ENCODE measurements around the gene POM121C. TPM values are rescaled to one million over a fixed set of nuclear protein-coding genes. Genes with fewer than 3 reads are reported as not detected.
A peak's percentile ranks its signal among the peaks of the same experiment; 100 is the strongest.
"Not testable (repeated sequence)": the region's sequence is repeated elsewhere in the genome, so short reads cannot be mapped to it uniquely, and the experiment has no call there.

Gene POM121C
- total RNA-seq, 4 donors from 2014 or later, result 9.0 to 26.8 (median 23.7) TPM

DNA sequence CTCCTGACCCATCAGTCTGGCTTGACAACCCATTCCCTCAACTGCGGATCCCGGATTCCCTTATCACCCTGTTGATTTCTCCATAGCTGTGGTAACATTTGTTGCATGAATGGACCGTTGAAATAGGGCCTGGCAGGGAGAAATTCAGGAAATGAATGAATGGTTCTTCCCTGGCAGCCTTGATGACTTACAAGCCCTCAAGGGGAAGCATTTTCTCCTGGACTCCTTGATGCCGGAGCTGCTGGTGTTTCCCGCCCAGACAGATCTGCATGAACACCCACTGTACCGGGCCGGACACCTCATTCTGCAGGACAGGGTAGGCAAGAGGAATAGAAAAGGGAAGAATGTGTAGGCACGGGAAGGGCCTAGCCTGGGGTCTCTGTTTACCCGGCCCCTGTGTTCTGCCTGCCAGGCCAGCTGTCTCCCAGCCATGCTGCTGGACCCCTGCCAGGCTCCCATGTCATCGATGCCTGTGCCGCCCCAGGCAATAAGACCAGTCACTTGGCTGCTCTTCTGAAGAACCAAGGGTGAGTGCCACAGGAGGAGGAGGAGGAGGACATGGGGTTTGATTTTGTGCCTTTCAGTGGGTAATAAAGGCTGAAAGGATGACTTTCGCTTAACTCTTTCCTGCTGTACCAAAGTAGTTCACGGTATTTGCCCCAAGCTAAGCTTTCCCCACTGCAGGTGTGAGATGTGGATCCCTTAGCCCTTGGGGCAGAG is 71.2 kb downstream of the POM121C start:
- H3K27me3 ChIP-seq, H3K4me1 ChIP-seq, H3K27ac ChIP-seq, H3K4me3 ChIP-seq, H3K9me3 ChIP-seq, ATAC-seq: not testable (repeated sequence)
- WGBS, 2 donors (ENCODE audit: low coverage in 1 of 2), result 88 to 100% methylated on average over 1 to 2 of the region's 13 CpGs
- H3K36me3 ChIP-seq, result peaks cover 0 to 35% of the 10 kb centered on the region in 2 donors

DNA sequence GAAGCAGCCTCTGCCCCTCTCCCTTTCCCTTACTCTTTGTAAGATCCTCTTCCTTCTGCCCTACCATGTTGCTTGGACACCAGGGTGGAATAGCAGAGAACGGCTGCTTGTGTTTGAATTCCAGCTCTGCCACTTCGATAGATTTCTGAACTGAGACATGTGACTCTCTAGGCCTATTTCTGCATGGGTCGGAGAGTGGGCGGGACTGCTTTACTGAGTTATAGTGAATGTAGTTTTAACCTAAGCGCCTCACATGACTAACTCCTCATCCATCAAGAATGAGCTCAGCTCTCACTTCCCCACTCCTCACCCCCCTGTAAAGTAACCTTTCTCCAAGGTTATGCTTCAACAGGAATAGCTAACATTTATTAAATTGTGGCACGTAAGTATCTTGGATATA is 71.9 kb downstream of the POM121C start:
- H3K27ac ChIP-seq, H3K4me1 ChIP-seq, H3K9me3 ChIP-seq, ATAC-seq, H3K4me3 ChIP-seq, H3K27me3 ChIP-seq: not testable (repeated sequence)
- WGBS, 2 donors (ENCODE audit: low coverage in 1 of 2), result no CpG with 5 or more reads among the region's 6 CpGs
- peaks cover 0 to 30% of the 10 kb centered on the region in 2 donors for H3K36me3 ChIP-seq

DNA sequence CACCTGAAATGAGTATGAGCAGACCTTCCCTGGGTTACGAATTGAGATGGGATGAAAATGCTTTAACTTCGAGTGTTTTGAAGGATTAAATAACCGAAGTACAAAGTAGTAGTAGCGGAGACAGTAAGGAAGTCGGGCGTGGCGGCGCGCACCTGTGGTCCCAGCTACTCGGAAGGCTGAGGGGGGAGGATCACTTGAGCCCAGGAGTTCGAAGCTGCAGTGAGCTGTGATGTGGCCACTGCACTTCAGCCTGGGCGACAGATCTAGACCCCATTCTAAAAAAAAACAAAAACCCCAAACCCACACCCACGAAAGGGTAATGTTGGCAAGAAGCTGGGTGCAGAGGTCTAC is 75.3 kb downstream of the POM121C start:
- no CpG with 5 or more reads among the region's 13 CpGs for WGBS, 2 donors (ENCODE audit: low coverage in 1 of 2)
- not testable (repeated sequence) for H3K9me3 ChIP-seq, H3K4me3 ChIP-seq, H3K4me1 ChIP-seq, ATAC-seq, H3K27ac ChIP-seq, H3K36me3 ChIP-seq, H3K27me3 ChIP-seq

DNA sequence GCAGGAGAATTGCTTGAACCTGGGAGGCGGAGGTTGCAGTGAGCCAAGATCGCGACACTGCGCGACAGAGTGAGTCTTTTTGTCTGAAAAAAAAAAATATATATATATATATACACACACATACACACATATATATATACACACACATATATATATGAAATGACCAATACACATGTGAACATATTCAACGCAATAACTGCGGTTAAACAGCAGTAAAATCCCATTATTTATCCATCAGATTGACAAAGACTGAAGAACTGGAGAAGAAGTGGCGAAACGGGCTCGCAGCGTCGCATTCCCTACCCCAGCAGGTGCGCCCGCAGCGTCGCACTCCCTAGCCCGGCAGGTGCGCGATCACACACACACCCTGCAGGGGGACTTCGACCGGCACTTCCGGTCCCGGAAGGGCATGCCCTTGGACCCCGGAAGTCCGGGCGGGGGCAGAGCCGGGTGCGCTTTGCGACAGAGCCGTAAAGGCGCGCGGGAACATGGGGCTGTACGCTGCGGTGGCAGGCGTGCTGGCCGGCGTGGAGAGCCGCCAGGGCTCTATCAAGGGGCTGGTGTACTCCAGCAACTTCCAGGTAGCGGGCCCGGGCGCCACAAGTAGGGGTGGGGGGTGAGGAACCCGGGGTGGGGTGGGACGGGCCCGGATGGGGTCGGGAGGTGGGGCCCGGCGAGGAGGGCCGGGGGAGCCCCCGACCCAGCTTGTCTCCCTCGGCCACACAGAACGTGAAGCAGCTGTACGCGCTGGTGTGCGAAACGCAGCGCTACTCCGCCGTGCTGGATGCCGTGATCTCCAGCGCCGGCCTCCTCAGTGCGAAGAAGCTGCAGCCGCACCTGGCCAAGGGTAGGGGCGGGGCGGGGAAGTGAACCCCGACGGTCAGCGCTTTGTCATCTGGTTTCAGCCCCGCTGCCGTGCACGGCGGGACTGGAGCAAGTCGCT is 75.9 kb downstream of the POM121C start:
- H3K4me1 ChIP-seq, H3K9me3 ChIP-seq, H3K36me3 ChIP-seq, H3K27me3 ChIP-seq: not testable (repeated sequence)
- ATAC-seq, result peak; percentile 95
- Histone ChIP-seq H3K4me3 (peak overlapping the region; percentile 48 to 73), H3K27ac (peak overlapping the region in 1 of 4 donors; percentile 63)
- WGBS, 2 donors (ENCODE audit: low coverage in 1 of 2), result no CpG with 5 or more reads among the region's 74 CpGs

DNA sequence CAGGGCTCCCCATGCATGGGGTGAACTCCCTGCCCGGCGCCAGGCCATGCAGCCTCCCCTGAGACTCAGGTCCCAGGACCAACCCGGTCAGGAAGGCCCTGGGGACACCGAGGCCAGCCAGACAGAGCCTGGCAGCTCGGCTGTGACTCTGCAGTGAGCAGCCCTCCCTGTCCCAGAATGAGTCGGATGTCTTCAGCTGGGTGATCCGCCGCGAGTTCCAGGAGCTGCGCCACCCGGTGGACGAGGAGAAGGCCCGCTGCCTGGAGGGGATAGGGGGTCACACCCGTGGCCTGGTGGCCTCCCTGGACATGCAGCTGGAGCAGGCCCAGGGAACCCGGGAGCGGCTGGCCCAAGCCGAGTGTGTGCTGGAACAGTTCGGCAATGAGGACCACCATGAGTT is 81.4 kb downstream of the POM121C start:
- H3K4me3 ChIP-seq, H3K9me3 ChIP-seq, H3K4me1 ChIP-seq, H3K36me3 ChIP-seq, H3K27ac ChIP-seq, H3K27me3 ChIP-seq: not testable (repeated sequence)
- ATAC-seq, result peak; percentile 22
- WGBS, 2 donors (ENCODE audit: low coverage in 1 of 2), result no CpG with 5 or more reads among the region's 18 CpGs

DNA sequence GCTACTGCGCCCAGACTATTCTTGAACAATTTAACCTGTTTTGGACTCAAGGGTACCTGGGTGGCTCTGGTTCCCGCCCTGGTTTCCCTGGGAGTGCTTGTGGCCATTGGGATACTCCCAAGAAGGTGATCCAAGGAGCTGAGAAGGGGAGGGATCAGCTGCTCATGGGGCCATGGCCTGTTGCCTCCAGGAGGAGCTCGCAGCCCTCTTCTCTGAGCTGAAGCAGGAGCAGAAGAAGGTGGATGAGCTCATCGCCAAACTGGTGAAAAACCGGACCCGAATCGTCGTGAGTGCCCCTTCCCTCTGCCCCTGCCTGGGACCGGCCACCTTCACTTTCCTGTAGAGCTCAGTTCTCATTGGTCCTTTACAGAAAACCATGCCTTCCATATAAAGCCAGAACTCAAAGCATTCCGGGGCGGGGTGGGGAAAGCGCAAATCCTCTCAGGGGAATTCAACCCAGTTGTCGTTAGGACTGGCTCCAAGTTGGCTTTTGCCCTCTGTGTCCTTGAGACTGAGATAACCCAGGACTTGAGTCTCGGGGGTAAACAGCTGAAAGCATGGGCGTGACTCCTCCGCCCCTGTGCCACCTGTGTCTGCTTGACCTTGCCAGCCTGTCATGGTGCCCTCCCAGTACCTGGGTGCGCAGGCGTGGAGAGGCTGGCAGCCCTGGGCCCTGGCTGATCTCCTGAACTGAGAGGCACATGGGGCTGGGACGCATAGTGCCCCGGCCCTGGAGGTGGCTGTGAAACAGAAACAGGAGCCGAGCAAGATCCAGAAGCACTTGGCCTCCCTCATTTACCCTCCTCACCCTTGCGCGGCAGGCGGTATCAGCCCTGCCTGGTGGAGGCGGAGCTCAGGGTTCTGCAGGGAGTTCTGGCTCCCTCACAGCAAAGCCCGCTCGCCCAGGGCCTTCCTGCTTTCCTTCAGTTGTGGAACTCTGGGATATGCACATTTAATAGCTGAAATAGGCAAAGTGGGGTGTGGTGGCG is 82.3 kb downstream of the POM121C start:
- not testable (repeated sequence) for ATAC-seq, H3K27me3 ChIP-seq, H3K4me3 ChIP-seq, H3K4me1 ChIP-seq, H3K27ac ChIP-seq, H3K36me3 ChIP-seq, H3K9me3 ChIP-seq
- no CpG with 5 or more reads among the region's 28 CpGs for WGBS, 2 donors (ENCODE audit: low coverage in 1 of 2)

DNA sequence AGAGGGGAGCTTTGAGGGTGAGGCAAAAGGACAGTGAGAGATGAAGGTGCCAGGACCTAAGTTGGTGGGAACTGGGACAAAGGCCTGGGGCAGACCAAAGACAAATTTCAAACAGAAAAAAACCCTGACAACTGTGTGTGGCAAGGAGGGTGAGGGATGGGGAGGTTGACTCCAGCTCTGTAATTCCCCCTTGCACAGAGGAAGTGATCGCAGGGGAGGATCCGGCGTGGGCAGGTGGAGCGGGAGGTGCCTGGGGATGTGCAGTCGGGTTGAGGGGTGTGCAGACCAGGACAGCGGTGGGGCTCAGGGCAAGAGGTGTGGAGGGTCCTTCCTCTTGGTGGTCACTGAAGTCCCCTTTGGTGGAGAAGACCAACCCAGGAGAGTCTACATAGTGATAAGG is 85.5 kb downstream of the POM121C start:
- WGBS, 2 donors (ENCODE audit: low coverage in 1 of 2), result no CpG with 5 or more reads among the region's 6 CpGs
- H3K4me1 ChIP-seq, ATAC-seq, H3K36me3 ChIP-seq, H3K27me3 ChIP-seq, H3K9me3 ChIP-seq, H3K27ac ChIP-seq, H3K4me3 ChIP-seq: not testable (repeated sequence)

DNA sequence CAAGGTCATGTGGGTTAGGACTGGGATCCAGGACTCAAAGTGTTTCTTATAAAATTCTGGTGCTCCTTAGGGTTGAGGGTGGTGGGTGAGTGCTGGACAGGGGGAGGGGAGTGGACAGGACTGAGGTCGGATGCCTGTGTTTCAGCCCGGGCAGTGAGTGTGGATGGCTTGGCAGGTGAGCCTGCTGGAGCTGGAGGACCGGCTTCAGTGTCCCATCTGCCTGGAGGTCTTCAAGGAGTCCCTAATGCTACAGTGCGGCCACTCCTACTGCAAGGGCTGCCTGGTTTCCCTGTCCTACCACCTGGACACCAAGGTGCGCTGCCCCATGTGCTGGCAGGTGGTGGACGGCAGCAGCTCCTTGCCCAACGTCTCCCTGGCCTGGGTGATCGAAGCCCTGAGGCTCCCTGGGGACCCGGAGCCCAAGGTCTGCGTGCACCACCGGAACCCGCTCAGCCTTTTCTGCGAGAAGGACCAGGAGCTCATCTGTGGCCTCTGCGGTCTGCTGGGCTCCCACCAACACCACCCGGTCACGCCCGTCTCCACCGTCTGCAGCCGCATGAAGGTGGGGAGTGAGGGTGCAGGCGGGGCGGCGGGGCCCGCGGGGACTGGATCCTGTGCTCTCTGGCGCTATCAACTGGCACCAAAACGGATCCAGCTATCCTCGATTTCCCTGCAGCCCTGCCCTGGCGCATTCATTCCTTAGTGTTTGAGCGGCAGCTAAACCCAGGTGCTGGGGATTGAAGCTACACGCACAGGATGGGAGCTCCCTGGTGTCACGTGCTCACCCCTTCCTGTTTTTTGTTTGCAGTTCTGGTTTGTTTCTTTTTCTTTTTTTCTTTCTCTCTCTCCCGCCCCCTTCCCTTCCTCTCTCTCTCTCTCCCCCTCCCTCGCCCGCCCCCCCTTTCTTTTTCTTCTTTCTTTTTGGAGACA is 87.1 kb downstream of the POM121C start:
- H3K27me3 ChIP-seq, H3K4me1 ChIP-seq, H3K4me3 ChIP-seq, H3K27ac ChIP-seq, H3K9me3 ChIP-seq, H3K36me3 ChIP-seq: not testable (repeated sequence)
- WGBS, 2 donors (ENCODE audit: low coverage in 1 of 2), result no CpG with 5 or more reads among the region's 34 CpGs
- ATAC-seq, result peak; percentile 20

DNA sequence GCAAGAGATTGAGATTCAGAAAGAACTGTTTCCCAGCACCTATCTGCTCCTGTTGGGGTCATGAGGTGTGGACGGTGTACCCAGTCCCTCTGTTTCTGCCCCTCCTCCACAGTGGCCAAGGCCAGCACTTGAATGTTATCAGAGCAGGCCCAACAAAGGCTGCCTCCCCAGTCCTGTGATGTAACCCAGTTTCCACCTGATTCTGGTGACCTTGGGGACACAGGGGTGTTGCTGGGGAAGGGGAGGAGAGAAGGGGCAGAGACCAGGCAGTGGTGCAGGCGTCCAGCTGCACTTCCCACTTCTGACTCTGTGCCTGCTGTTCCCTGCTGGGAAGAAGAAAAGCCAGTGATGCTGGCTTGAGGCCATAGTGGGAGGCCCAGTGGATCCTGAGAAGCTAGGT is 88.2 kb downstream of the POM121C start:
- H3K27ac ChIP-seq, ATAC-seq, H3K27me3 ChIP-seq, H3K4me3 ChIP-seq, H3K4me1 ChIP-seq, H3K9me3 ChIP-seq, H3K36me3 ChIP-seq: not testable (repeated sequence)
- no CpG with 5 or more reads among the region's 2 CpGs for WGBS, 2 donors (ENCODE audit: low coverage in 1 of 2)

DNA sequence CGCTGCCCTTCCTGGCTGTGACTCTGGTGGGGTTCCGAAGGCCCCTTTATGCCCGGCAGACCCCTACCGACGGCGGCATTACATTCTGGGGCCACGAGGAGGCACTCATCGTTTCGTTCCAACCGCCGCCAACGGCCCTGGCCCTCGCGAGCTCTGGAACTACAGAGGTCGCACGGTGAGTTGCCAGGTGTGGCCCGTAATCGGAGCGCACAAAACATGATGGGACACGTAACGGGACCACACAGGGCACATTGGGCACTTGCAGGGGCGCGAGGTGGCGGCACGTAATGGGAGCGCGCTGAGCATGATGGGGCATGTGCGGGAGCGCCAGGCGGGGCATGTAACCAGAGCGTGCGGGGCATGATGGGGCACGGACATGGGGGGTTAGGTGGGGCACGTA is 90.8 kb downstream of the POM121C start, which contains the start of gene TRIM73:
Gene TRIM73, plus strand, starts transcription at position 301 of the 400 bp plus-strand sequence. CDS start 3,305 bp downstream, outside the sequence.
- ATAC-seq, result peak; percentile 20
- not testable (repeated sequence) for H3K4me3 ChIP-seq

DNA sequence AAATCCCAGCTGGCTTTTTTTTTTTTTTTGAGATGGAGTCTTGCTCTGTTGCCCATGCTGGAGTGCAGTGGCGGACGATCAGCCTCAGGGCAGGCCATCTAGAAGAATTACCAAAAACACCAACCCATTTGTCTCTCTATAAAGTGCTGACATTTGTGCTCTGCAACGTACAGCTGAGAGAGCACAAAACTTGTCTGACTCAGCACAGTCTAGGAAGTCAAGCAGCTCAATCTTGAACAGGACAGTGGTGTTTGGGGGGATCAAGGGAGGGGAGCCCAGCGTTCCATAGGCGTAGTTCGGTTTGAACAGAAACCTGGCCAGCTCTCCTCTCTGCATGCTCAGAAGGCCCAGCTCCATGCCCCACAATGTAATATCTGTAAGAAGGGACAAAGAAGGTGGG is 92.9 kb downstream of the POM121C start:
- no CpG with 5 or more reads among the region's 6 CpGs for WGBS, 2 donors (ENCODE audit: low coverage in 1 of 2)
- H3K27me3 ChIP-seq, H3K4me3 ChIP-seq, H3K36me3 ChIP-seq, H3K27ac ChIP-seq, H3K9me3 ChIP-seq, H3K4me1 ChIP-seq: not testable (repeated sequence)
- ATAC-seq, result peak; percentile 34

More for the DNA sequence above, 90.8 kb downstream of the POM121C start, which contains the start of gene TRIM73:
- no CpG with 5 or more reads among the region's 34 CpGs for WGBS, 2 donors (ENCODE audit: low coverage in 1 of 2)
- not testable (repeated sequence) for H3K4me1 ChIP-seq, H3K27ac ChIP-seq, H3K9me3 ChIP-seq, H3K27me3 ChIP-seq, H3K36me3 ChIP-seq

Data from gastroesophageal sphincter (tissue), 4 donors.